PC-3 (cell line): ENCODE results near the gene B4GALNT3. TPM values are rescaled to one million over a fixed set of nuclear protein-coding genes. Genes with fewer than 3 reads are reported as not detected.

Experiments used
- ATAC-seq: fragments of 200-7000 bp; cut with Tn5 transposase; 2 replicates; pipeline ENCODE4 v1.9.1; 2020; ENCODE audit warnings: mild to moderate bottlenecking, moderate library complexity
- BruUV-seq: library from RNA; stranded (reverse); fragments of 400-500 nt; replicated peaks from 2 replicates; lab custom pipeline; 2021; lab: Mats Ljungman, UMichigan
- CTCF ChIA-PET: fragments of 300-600 bp; sonication (Branson Sonifier 250); formaldehyde crosslinking; loops from one replicate; lab custom pipeline; 2022; ENCODE audit warnings: antibody characterized with exemption; lab: Charles Lee
- POLR2A ChIA-PET: fragments of 300-600 bp; sonication (Branson Sonifier 250); formaldehyde crosslinking; loops from one replicate; lab custom pipeline; 2022; ENCODE audit warnings: antibody characterized with exemption; ENCODE audit not compliant: unreplicated experiment; lab: Charles Lee
- DNase-seq: peaks from one replicate; pipeline ENCODE4 v3.0.0-alpha.2; 2015
- H2AFZ ChIP-seq: fragments of 300-600 bp; sonication (generic); 2 replicates; pipeline ENCODE4 v1.6.0; 2016; ENCODE audit warnings: antibody characterized with exemption, low read length
- H3F3A ChIP-seq: fragments of 300-600 bp; sonication (generic); one replicate; pipeline ENCODE4 v1.6.0; 2017; ENCODE audit warnings: antibody characterized with exemption, low read length, control low read depth, mild to moderate bottlenecking; ENCODE audit not compliant: unreplicated experiment
- H3K27ac ChIP-seq: fragments of 300-600 bp; sonication (generic); 2 replicates; pipeline ENCODE4 v1.5.1; 2016; ENCODE audit warnings: mild to moderate bottlenecking, low read length
- H3K27me3 ChIP-seq: fragments of 300-600 bp; sonication (generic); 2 replicates; pipeline ENCODE4 v1.6.1; 2016; ENCODE audit warnings: low read length, mixed read lengths
- H3K36me3 ChIP-seq: fragments of 300-600 bp; sonication (generic); 2 replicates; pipeline ENCODE4 v1.6.1; 2016; ENCODE audit warnings: low read depth, mixed run types, low read length, mixed read lengths
- H3K4me1 ChIP-seq: fragments of 300-600 bp; sonication (generic); 2 replicates; pipeline ENCODE4 v1.5.1; 2016; ENCODE audit warnings: low read length; ENCODE audit not compliant: insufficient read depth
- H3K4me2 ChIP-seq: fragments of 300-600 bp; sonication (generic); 2 replicates; pipeline ENCODE4 v1.6.0; 2016; ENCODE audit warnings: low read length
- H3K4me3 ChIP-seq: fragments of 300-600 bp; sonication (generic); 2 replicates; pipeline ENCODE4 v1.5.1; 2016; ENCODE audit warnings: mild to moderate bottlenecking, low read length, mixed read lengths
- H3K79me2 ChIP-seq: fragments of 300-600 bp; sonication (generic); 2 replicates; pipeline ENCODE4 v1.6.1; 2017; ENCODE audit warnings: low read length, mixed read lengths
- H3K9ac ChIP-seq: fragments of 300-600 bp; sonication (generic); 2 replicates; pipeline ENCODE4 v1.6.0; 2016; ENCODE audit warnings: mild to moderate bottlenecking, low read length
- H3K9me2 ChIP-seq: fragments of 300-600 bp; sonication (generic); replicated peaks from 2 replicates; pipeline ENCODE4 v1.6.1; 2016; ENCODE audit warnings: mixed run types, low read length, mixed read lengths
- H3K9me3 ChIP-seq: fragments of 300-600 bp; sonication (generic); 2 replicates; pipeline ENCODE4 v1.6.1; 2016; ENCODE audit warnings: low read length, mixed read lengths
- H4K20me1 ChIP-seq: fragments of 300-600 bp; sonication (generic); 2 replicates; pipeline ENCODE4 v1.6.1; 2016; ENCODE audit warnings: low read length, mixed read lengths
- EZH2 ChIP-seq: fragments of 300-600 bp; sonication (generic); IDR thresholded peaks from one replicate; pipeline ENCODE4 v1.6.1; 2017; ENCODE audit warnings: antibody characterized with exemption, mild to moderate bottlenecking, low read length; ENCODE audit not compliant: unreplicated experiment
- EZH2phosphoT487 ChIP-seq: fragments of 300-600 bp; sonication (generic); IDR thresholded peaks from 2 replicates; pipeline ENCODE4 v1.6.1; 2018; ENCODE audit warnings: mild to moderate bottlenecking, antibody characterized with exemption, low read length, borderline replicate concordance
- intact Hi-C: fragments of 100-400 bp; cut with micrococcal nuclease; formaldehyde crosslinking; loops from 2 replicates; pipeline ENCODE4 v1.9.0; 2023
- total RNA-seq: library from RNA; depleted of rRNA; stranded (reverse); fragments of >200 nt; gene quantifications from 2 replicates; pipeline ENCODE4 v1.2.3, GENCODE V29; 2014
- TF ChIP-seq, protein P1 (sequence below): fragments of 300-600 bp; sonication (generic); conservative IDR thresholded peaks from 2 replicates; pipeline ENCODE4 v1.5.1; 2017; ENCODE audit warnings: antibody characterized with exemption, low read depth, mild to moderate bottlenecking, low read length

B4GALNT3 gene
- total RNA-seq, 1 experiment from 2014 or later: 3.7 TPM

DNA sequence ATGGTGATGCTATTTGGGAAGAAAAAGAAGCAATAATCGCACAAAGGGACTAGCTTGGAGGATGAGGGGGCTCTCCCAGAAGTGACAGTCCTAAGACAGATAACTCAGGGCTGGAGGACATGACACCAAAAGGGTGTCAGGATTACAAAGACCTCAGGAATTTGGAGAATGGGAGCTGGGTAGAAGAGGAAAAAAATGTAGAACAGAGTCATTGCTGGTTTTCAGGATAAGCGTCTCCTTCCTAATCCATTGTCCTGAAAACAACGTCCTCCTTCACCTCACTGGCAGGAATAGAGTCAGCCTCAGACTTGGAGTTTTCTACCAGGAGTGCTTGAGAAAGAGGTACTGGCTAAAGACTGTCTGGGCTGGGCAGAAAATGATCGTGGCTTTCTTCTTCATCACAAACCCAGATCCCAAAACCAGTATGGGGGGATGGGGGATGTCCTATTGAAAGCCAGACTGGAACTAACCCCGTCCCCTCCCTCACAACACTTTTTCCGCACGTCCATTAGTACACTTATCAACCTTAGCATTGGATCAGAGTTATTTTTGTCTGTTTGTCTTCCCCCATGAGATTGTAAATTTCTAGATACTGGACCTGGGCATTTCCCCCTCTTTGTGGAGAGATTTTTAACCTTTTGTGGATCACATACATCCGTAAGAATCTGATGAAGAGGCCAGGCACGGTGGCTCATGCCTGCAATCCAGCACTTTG, 14.3 kb downstream of the B4GALNT3 start:
- TF ChIP-seq EZH2phosphoT487 (no peak), EZH2 (no peak)
- TF ChIP-seq, protein P1, sequence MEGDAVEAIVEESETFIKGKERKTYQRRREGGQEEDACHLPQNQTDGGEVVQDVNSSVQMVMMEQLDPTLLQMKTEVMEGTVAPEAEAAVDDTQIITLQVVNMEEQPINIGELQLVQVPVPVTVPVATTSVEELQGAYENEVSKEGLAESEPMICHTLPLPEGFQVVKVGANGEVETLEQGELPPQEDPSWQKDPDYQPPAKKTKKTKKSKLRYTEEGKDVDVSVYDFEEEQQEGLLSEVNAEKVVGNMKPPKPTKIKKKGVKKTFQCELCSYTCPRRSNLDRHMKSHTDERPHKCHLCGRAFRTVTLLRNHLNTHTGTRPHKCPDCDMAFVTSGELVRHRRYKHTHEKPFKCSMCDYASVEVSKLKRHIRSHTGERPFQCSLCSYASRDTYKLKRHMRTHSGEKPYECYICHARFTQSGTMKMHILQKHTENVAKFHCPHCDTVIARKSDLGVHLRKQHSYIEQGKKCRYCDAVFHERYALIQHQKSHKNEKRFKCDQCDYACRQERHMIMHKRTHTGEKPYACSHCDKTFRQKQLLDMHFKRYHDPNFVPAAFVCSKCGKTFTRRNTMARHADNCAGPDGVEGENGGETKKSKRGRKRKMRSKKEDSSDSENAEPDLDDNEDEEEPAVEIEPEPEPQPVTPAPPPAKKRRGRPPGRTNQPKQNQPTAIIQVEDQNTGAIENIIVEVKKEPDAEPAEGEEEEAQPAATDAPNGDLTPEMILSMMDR: no peak
- no peak overlapping the region for H3K4me3 ChIP-seq
- no peaks in the 10 kb centered on the region for H3K79me2 ChIP-seq
- ATAC-seq (no peak), DNase-seq (no peak)
- ChIA-PET CTCF (no interaction called here), POLR2A (no interaction called here)
- BruUV-seq: no TSS peak
- H4K20me1 ChIP-seq: no peaks in the 10 kb centered on the region
- no peaks in the 10 kb centered on the region for H3K9me3 ChIP-seq
- H3K27ac ChIP-seq: no peak overlapping the region
- no peak overlapping the region for H3K4me2 ChIP-seq
- no peaks in the 10 kb centered on the region for H3F3A ChIP-seq
- no peak overlapping the region for H3K9ac ChIP-seq
- H3K36me3 ChIP-seq: no peaks in the 10 kb centered on the region
- H2AFZ ChIP-seq: no peak overlapping the region
- no peaks in the 10 kb centered on the region for H3K27me3 ChIP-seq
- peaks cover 4% of the 10 kb centered on the region; the same call in 1 of the 2 replicates for H3K4me1 ChIP-seq
- intact Hi-C loops: no loop called here
- H3K9me2 ChIP-seq: no peaks in the 10 kb centered on the region

DNA sequence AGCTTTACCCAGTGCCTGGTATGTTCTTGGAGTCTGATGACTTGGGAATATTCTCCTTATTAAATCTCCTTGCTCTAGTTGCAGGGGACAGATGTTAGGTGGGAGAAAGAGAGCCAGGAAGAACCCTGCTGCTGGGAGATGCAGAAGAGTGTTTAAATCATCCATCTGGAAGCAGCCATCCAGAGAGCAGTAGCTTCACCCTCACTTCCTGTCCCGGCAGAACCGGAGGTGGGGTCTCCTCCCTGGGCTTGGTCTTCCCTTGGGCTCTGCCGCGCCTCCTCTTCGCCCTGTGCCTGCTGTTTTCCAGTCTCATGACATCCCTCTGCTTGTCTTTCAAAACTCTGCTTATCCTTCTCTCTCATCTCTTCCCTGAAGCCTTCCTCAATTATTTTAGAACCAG, 15.5 kb downstream of the B4GALNT3 start:
- no peaks in the 10 kb centered on the region for H3K27me3 ChIP-seq
- no TSS peak for BruUV-seq
- no peak overlapping the region for H3K4me2 ChIP-seq
- H3F3A ChIP-seq: no peaks in the 10 kb centered on the region
- TF ChIP-seq, protein P1: no peak
- TF ChIP-seq EZH2 (no peak), EZH2phosphoT487 (no peak)
- H3K79me2 ChIP-seq: no peaks in the 10 kb centered on the region
- CTCF ChIA-PET: no interaction called here
- no peaks in the 10 kb centered on the region for H3K36me3 ChIP-seq
- DNase-seq (no peak), ATAC-seq (no peak)
- no peaks in the 10 kb centered on the region for H3K4me1 ChIP-seq
- H3K4me3 ChIP-seq: no peak overlapping the region
- H3K9ac ChIP-seq: no peak overlapping the region
- no peaks in the 10 kb centered on the region for H4K20me1 ChIP-seq
- intact Hi-C loops: no loop called here
- H3K9me3 ChIP-seq: no peaks in the 10 kb centered on the region
- H3K9me2 ChIP-seq: no peaks in the 10 kb centered on the region
- H2AFZ ChIP-seq: no peak overlapping the region
- POLR2A ChIA-PET: no interaction called here
- H3K27ac ChIP-seq: no peak overlapping the region

- Histone ChIP-seq H3K9me2 (no peaks in the 10 kb centered on the region), H3K9me3 (no peaks in the 10 kb centered on the region), H3K4me3 (no peak overlapping the region), H3K9ac (no peak overlapping the region), H3K36me3 (no peaks in the 10 kb centered on the region), H3K79me2 (no peaks in the 10 kb centered on the region), H4K20me1 (no peaks in the 10 kb centered on the region), H3F3A (no peaks in the 10 kb centered on the region), H3K4me2 (no peak overlapping the region), H3K4me1 (no peaks in the 10 kb centered on the region), H3K27ac (no peak overlapping the region), H2AFZ (no peak overlapping the region), H3K27me3 (no peaks in the 10 kb centered on the region)
- ATAC-seq (no peak), DNase-seq (no peak)
- TF ChIP-seq, protein P1: no peak
- BruUV-seq: no TSS peak
- intact Hi-C loops: no loop called here
- ChIA-PET POLR2A (no interaction called here), CTCF (no interaction called here)
Observed at GRCh38 chr12:479161-479560, 19.4 kb downstream of the B4GALNT3 start.
